DOHH2 (cell line): ENCODE measurements around the gene TPO.

Experiments
- H3F3A ChIP-seq: fragments of 200-600 bp; sonication (generic), shearing (Covaris generic); 2 replicates; pipeline ENCODE4 v1.6.0; 2016; ENCODE audit warnings: antibody characterized with exemption, mild to moderate bottlenecking; ENCODE audit not compliant: control insufficient read depth, insufficient read depth
- H3K27ac ChIP-seq: fragments of 200-600 bp; sonication (generic); 2 replicates; pipeline ENCODE4 v1.5.1; 2014; ENCODE audit warnings: low read depth, mild to moderate bottlenecking, low read length, moderate library complexity
- H3K27me3 ChIP-seq: fragments of 200-600 bp; sonication (generic); 2 replicates; pipeline ENCODE4 v1.6.1; 2014; ENCODE audit warnings: mild to moderate bottlenecking, low read length, mixed read lengths; ENCODE audit not compliant: control insufficient read depth
- H3K36me3 ChIP-seq: fragments of 200-600 bp; sonication (generic); 2 replicates; pipeline ENCODE4 v1.6.1; 2014; ENCODE audit warnings: mild to moderate bottlenecking, low read length, moderate library complexity, mixed read lengths; ENCODE audit not compliant: control insufficient read depth
- H3K4me1 ChIP-seq: fragments of 200-600 bp; sonication (generic); 2 replicates; pipeline ENCODE4 v1.6.1; 2014; ENCODE audit warnings: mild to moderate bottlenecking, low read length, mixed read lengths; ENCODE audit not compliant: control insufficient read depth
- H3K4me2 ChIP-seq: fragments of 200-600 bp; sonication (generic); 2 replicates; pipeline ENCODE4 v1.6.0; 2014; ENCODE audit warnings: mild to moderate bottlenecking, low read length, moderate library complexity
- H3K4me3 ChIP-seq: fragments of 200-600 bp; sonication (generic); 2 replicates; pipeline ENCODE4 v1.5.1; 2014; ENCODE audit warnings: mild to moderate bottlenecking, low read length, mixed read lengths
- H3K79me2 ChIP-seq: fragments of 200-600 bp; sonication (generic); 2 replicates; pipeline ENCODE4 v1.6.1; 2014; ENCODE audit warnings: mild to moderate bottlenecking, low read length, mixed read lengths; ENCODE audit not compliant: control insufficient read depth
- H3K9me2 ChIP-seq: fragments of 200-600 bp; sonication (generic); replicated peaks from 2 replicates; pipeline ENCODE4 v1.6.1; 2014; ENCODE audit warnings: mild to moderate bottlenecking, low read length, mixed read lengths; ENCODE audit not compliant: control insufficient read depth
- H3K9me3 ChIP-seq: fragments of 200-600 bp; sonication (generic); 2 replicates; pipeline ENCODE4 v1.6.1; 2014; ENCODE audit warnings: antibody characterized with exemption, low read length, mixed read lengths; ENCODE audit not compliant: control insufficient read depth, insufficient read depth
- H4K20me1 ChIP-seq: fragments of 200-600 bp; sonication (generic); 2 replicates; pipeline ENCODE4 v1.6.0; 2014; ENCODE audit warnings: low read depth, mild to moderate bottlenecking, antibody characterized with exemption, low read length, moderate library complexity; ENCODE audit not compliant: control insufficient read depth, insufficient read depth
- CTCF ChIP-seq: fragments of 200-600 bp; sonication (generic); IDR thresholded peaks from one replicate; pipeline ENCODE4 v1.5.1; 2014; ENCODE audit warnings: antibody characterized with exemption, mild to moderate bottlenecking, low read depth, low read length; ENCODE audit not compliant: poor library complexity, severe bottlenecking
- EZH2phosphoT487 ChIP-seq: fragments of 200-600 bp; sonication (generic); IDR thresholded peaks from 2 replicates; pipeline ENCODE4 v1.6.1; 2017; ENCODE audit warnings: borderline replicate concordance, mild to moderate bottlenecking, antibody characterized with exemption, low read length, moderate library complexity, mixed read lengths

The TPO gene

GRCh38 chr2:1472350-1472749 lies 59.1 kb downstream of the TPO start:
- H3K4me2 ChIP-seq: no peak overlapping the region
- TF ChIP-seq EZH2phosphoT487: no peak
- no peak for TF ChIP-seq CTCF
- no peaks in the 10 kb centered on the region for H3K4me1 ChIP-seq
- H3K27me3 ChIP-seq: no peaks in the 10 kb centered on the region
- no peaks in the 10 kb centered on the region for H3K36me3 ChIP-seq
- H3F3A ChIP-seq: no peaks in the 10 kb centered on the region
- H3K4me3 ChIP-seq: no peak overlapping the region
- no peaks in the 10 kb centered on the region for H3K9me2 ChIP-seq
- H3K27ac ChIP-seq: no peak overlapping the region
- peaks cover 12% of the 10 kb centered on the region; the same call in 1 of the 2 replicates for H3K9me3 ChIP-seq
- no peaks in the 10 kb centered on the region for H3K79me2 ChIP-seq
- no peaks in the 10 kb centered on the region for H4K20me1 ChIP-seq

- TF ChIP-seq EZH2phosphoT487 (no peak), CTCF (no peak)
- no peaks in the 10 kb centered on the region for H3K27me3 ChIP-seq
- H3F3A ChIP-seq: no peaks in the 10 kb centered on the region
- peaks cover 13% of the 10 kb centered on the region; the same call in 1 of the 2 replicates for H3K9me3 ChIP-seq
- H3K4me3 ChIP-seq: no peak overlapping the region
- no peaks in the 10 kb centered on the region for H3K4me1 ChIP-seq
- no peak overlapping the region for H3K27ac ChIP-seq
- no peaks in the 10 kb centered on the region for H3K79me2 ChIP-seq
- no peaks in the 10 kb centered on the region for H3K9me2 ChIP-seq
- no peaks in the 10 kb centered on the region for H3K36me3 ChIP-seq
- no peaks in the 10 kb centered on the region for H4K20me1 ChIP-seq
- H3K4me2 ChIP-seq: no peak overlapping the region
These were observed 63.4 kb downstream of the TPO start for GRCh38 chr2:1476617-1477195.

GRCh38 chr2:1477196-1478040 lies 64.2 kb downstream of the TPO start:
- H3K27me3 ChIP-seq: no peaks in the 10 kb centered on the region
- TF ChIP-seq EZH2phosphoT487 (no peak), CTCF (no peak)
- no peak overlapping the region for H3K4me3 ChIP-seq
- no peaks in the 10 kb centered on the region for H3K36me3 ChIP-seq
- no peaks in the 10 kb centered on the region for H3K4me1 ChIP-seq
- peaks cover 19% of the 10 kb centered on the region; the same call in 1 of the 2 replicates for H3K9me3 ChIP-seq
- H3K4me2 ChIP-seq: no peak overlapping the region
- H3K27ac ChIP-seq: no peak overlapping the region
- H3F3A ChIP-seq: no peaks in the 10 kb centered on the region
- no peaks in the 10 kb centered on the region for H4K20me1 ChIP-seq
- H3K79me2 ChIP-seq: no peaks in the 10 kb centered on the region
- no peaks in the 10 kb centered on the region for H3K9me2 ChIP-seq
